Stimulated activated CD8-positive, alpha-beta memory T cell treated with anti-CD3 and anti-CD28 coated beads, Interleukin-15, amount 100 ng/mL, for 24 hours (primary cell): ENCODE measurements around the gene GRIP1.

ENCODE experiments used
- DNase-seq: peaks from one replicate; pipeline ENCODE4 v3.0.0-alpha.2; 2020; ENCODE audit warnings: low read depth

Gene GRIP1

GRCh38 chr12:66387117-66387516 is 291.8 kb downstream of the GRIP1 start:
- no peak for DNase-seq

GRCh38 chr12:66380769-66381535 is 297.9 kb downstream of the GRIP1 start:
- DNase-seq = no peak

- DNase-seq = no peak
Observed at GRCh38 chr12:66379616-66380015, 299.3 kb downstream of the GRIP1 start.

GRCh38 chr12:66375560-66375959 is 303.3 kb downstream of the GRIP1 start:
- no peak for DNase-seq

- no peak for DNase-seq
Observed at GRCh38 chr12:66371982-66372381, 306.9 kb downstream of the GRIP1 start.

- no peak for DNase-seq
Observed at GRCh38 chr12:66367015-66367667, 311.7 kb downstream of the GRIP1 start.

GRCh38 chr12:66365718-66366490 is 313.0 kb downstream of the GRIP1 start:
- DNase-seq = no peak

- DNase-seq = no peak
Observed at GRCh38 chr12:66361703-66362102, 317.2 kb downstream of the GRIP1 start.

GRCh38 chr12:66359300-66359699 is 319.6 kb downstream of the GRIP1 start:
- no peak for DNase-seq

- DNase-seq = no peak
Observed at GRCh38 chr12:66354291-66354690, 324.6 kb downstream of the GRIP1 start.

- DNase-seq = no peak
Observed at GRCh38 chr12:66352899-66353298, 326.0 kb downstream of the GRIP1 start.

GRCh38 chr12:66352197-66352596 is 326.7 kb downstream of the GRIP1 start:
- DNase-seq = no peak

GRCh38 chr12:66351301-66351700 is 327.6 kb downstream of the GRIP1 start:
- no peak for DNase-seq

- no peak for DNase-seq
Observed at GRCh38 chr12:66345956-66346355, 332.9 kb downstream of the GRIP1 start.

- no peak for DNase-seq
Observed at GRCh38 chr12:66345212-66345611, 333.7 kb downstream of the GRIP1 start.

GRCh38 chr12:66341126-66341525 is 337.8 kb downstream of the GRIP1 start:
- DNase-seq = no peak

- DNase-seq = no peak
Observed at GRCh38 chr12:66340131-66340530, 338.7 kb downstream of the GRIP1 start.

GRCh38 chr12:66337381-66338010 is 341.4 kb downstream of the GRIP1 start:
- DNase-seq = no peak

GRCh38 chr12:66335746-66336145 is 343.1 kb downstream of the GRIP1 start:
- DNase-seq = no peak

GRCh38 chr12:66331814-66332213 is 347.1 kb downstream of the GRIP1 start:
- no peak for DNase-seq

- DNase-seq = no peak
Observed at GRCh38 chr12:66331016-66331415, 347.9 kb downstream of the GRIP1 start.

GRCh38 chr12:66329941-66330340 is 348.9 kb downstream of the GRIP1 start:
- no peak for DNase-seq
